IPS-20b (cell line): Measurements from ENCODE around the gene PYGM.
A peak's percentile ranks its signal among the peaks of the same experiment; 100 is the strongest.

Experiments
- H3K27ac ChIP-seq: one replicate; pipeline ENCODE4 v1.5.1; 2013; ENCODE audit warnings: low read length
- H3K27me3 ChIP-seq: 2 replicates; pipeline ENCODE4 v1.6.1; 2013; ENCODE audit warnings: mild to moderate bottlenecking, low read length, inconsistent platforms; ENCODE audit not compliant: insufficient read depth
- H3K36me3 ChIP-seq: 2 replicates; pipeline ENCODE4 v1.6.1; 2013; ENCODE audit warnings: low read depth, mild to moderate bottlenecking, inconsistent platforms, low read length, moderate library complexity; ENCODE audit not compliant: insufficient read depth
- H3K4me1 ChIP-seq: 2 replicates; pipeline ENCODE4 v1.6.1; 2013; ENCODE audit warnings: mild to moderate bottlenecking, control low read depth, inconsistent platforms, low read length, moderate library complexity; ENCODE audit not compliant: insufficient read depth
- H3K4me3 ChIP-seq: 2 replicates; pipeline ENCODE4 v1.5.1; 2013; ENCODE audit warnings: mild to moderate bottlenecking, low read length, inconsistent platforms
- H3K9ac ChIP-seq: 2 replicates; pipeline ENCODE4 v1.6.1; 2013; ENCODE audit warnings: low read depth, mild to moderate bottlenecking, inconsistent platforms, low read length, moderate library complexity
- H3K9me3 ChIP-seq: 2 replicates; pipeline ENCODE4 v1.6.1; 2013; ENCODE audit warnings: mild to moderate bottlenecking, low read depth, low read length, inconsistent platforms; ENCODE audit not compliant: insufficient read depth

Gene PYGM

DNA sequence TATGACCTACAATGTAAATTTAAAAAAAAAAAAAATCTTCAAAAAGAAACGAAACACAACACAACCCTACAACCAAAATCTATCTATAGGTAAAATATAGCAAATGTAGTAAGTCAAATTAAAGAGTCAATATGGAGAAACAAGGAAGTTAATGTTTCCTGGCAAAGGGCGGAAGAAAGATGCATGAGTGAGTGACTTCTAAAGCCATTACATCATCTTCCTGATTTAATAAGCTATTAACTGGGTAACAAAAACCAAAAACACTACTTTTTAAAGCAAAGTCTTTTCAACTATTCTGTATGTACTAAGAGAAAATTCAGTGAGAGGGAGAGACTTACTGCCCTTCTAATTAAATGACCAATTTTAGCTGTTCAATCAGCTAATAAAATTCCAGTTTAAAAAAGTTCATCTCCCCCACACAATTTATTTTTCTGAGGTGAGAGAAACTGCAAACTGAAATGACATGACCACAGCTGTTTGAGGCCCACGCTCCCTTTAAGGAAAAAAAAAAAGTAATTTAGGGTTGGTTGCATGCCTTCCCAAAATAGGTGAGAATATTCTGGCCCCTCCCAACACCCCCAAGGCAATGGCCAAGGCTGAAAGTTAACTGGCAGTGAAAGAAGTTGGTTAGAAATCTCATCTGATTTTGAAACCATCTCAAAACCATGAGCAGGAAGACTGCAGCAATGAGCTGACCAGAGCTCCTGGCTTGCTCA lies 12.7 kb upstream of the PYGM start:
- Histone ChIP-seq H3K9ac (no peak overlapping the region), H3K27me3 (no peaks in the 10 kb centered on the region), H3K4me1 (peaks cover 14% of the 10 kb centered on the region), H3K27ac (no peak overlapping the region), H3K36me3 (peaks cover 100% of the 10 kb centered on the region), H3K4me3 (no peak overlapping the region), H3K9me3 (no peaks in the 10 kb centered on the region)

DNA sequence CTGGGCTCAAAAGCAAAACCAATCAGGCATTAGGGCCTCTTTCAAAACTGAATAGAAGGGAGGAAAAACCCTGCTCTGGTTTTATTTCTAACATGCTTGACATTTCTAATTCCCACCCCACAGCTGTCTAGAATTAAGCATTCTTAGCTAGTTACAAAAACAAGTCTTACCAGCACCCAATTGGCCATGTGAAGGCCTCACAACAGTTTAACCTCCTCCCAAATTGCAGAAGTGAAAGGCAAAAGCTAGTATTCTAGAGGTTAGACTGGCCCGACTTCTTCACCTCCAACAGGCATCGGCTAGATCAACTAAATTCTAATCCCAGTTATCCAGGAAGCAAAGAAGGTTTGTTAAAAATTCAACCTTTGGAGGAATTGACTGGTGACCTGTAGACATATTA lies 12.1 kb upstream of the PYGM start:
- H3K27me3 ChIP-seq = no peaks in the 10 kb centered on the region
- H3K9ac ChIP-seq = no peak overlapping the region
- H3K4me3 ChIP-seq = no peak overlapping the region
- H3K36me3 ChIP-seq = peaks cover 100% of the 10 kb centered on the region
- no peaks in the 10 kb centered on the region for H3K9me3 ChIP-seq
- H3K4me1 ChIP-seq = peaks cover 12% of the 10 kb centered on the region
- no peak overlapping the region for H3K27ac ChIP-seq

DNA sequence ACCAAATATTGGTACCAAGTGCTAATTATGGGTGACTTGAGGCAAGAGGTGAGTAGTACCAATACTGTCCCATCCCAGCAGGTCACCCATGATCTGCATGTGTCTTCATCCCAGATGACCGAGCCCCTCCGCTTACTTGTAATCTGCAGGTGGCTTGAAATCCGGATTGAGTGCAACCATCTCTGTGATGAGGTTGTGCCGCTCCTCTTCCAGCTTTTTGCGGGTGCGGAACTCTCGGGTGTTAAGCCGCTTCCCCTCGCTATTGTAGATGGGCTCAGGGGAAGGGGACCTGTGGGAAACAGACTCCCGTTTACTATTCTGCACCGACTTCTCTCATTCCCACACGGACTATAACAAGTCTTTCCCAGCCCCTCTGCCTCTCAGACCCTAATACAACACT lies 10.3 kb upstream of the PYGM start:
- Histone ChIP-seq H3K4me1 (0 out of 2 replicates have a peak, but pooled peaks cover 3% of the 10 kb centered on the region), H3K9ac (no peak overlapping the region), H3K9me3 (no peaks in the 10 kb centered on the region), H3K27ac (no peak overlapping the region), H3K27me3 (no peaks in the 10 kb centered on the region), H3K4me3 (no peak overlapping the region), H3K36me3 (peaks cover 96% of the 10 kb centered on the region)

DNA sequence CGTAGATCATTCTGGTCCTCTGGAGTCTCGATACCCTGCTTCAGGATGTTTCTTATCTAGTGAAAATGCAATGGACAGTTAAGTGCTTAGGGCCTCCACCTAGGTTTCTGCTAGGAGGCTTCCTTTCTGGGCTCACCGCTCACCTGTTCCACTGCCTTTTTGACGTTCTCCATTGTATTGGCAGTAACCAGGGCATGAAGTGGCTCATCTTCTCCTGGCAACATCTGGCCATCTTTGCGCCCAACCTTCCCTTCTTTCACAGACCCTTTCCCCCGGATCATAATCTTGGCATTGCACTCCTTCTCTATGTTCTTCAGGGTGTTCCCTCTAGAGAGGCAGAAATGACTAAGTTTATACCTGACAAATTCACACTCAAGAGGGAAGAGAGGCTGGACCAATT lies 9.5 kb upstream of the PYGM start:
- H3K27ac ChIP-seq = no peak overlapping the region
- H3K4me1 ChIP-seq = peaks cover 11% of the 10 kb centered on the region; the same call in 1 of the 2 replicates
- peaks cover 96% of the 10 kb centered on the region for H3K36me3 ChIP-seq
- H3K4me3 ChIP-seq = no peak overlapping the region
- H3K27me3 ChIP-seq = no peaks in the 10 kb centered on the region
- H3K9me3 ChIP-seq = no peaks in the 10 kb centered on the region
- H3K9ac ChIP-seq = no peak overlapping the region

DNA sequence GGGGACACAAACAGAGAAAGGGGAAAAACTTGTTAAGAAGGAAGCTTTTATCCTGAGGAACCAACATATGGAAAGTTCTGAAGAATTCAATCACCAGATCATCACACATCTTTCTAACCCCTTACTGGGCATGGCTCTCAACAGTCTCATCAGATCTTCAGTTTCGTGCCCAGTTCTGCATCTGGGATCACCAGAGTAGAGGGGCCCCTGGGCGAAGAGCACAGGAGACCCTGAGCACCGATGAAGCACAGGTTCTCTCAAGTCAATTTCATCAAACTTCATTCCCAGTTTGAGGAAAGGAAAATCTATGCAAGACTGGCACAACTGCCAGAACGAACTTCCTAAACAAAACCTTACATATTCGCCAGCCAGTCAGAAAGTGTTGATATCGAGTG lies 8.5 kb upstream of the PYGM start:
- peaks cover 21% of the 10 kb centered on the region; the same call in 1 of the 2 replicates for H3K4me1 ChIP-seq
- no peaks in the 10 kb centered on the region for H3K27me3 ChIP-seq
- H3K27ac ChIP-seq = no peak overlapping the region

DNA sequence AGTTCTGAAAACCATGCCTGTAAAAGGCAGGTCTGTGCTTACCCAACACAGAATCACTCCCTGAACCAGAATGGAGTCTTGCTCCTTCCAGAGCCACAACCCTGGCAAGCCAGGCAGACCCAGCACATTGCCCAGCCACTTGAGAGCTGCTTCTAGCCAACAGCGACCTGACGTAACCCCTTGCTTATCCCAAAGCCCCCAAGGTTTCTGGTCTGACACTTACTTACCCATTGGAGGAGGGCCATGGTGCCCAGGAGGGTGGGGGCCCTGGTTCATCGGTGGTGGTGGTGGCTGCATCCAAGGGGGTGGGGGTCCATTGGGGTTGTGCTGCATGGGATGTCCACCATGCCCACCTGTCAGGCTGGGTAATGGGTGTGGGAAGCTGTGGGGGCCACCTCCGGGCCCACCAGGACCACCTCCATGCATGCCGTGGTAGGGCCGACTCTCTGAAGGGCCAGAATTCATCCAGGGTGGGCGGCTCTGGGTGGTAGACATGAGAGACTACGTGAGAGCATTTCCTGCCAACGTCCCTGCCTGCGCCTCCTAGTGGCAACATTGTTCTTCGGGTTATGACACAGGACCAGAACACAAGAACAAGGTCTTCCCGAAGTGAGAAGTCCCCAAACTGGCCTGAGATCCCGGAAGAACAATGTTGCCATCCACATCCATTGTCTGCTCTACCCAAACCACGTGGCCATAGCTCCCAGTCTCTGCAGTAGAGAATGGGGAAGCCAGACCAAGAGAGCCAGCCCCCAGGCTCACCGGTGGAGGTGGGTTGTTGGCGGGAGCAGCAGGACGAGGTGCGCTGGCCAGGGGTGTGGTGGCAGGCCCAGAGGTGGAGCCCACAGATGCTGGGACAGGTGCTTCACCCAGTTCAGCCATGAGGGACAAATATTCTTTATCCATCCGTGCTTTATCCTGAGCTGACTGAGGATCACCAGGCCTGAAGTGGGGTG lies 7.8 kb upstream of the PYGM start:
- Histone ChIP-seq H3K4me1 (peaks cover 21% of the 10 kb centered on the region; the same call in 1 of the 2 replicates), H3K36me3 (peaks cover 88% of the 10 kb centered on the region), H3K9me3 (no peaks in the 10 kb centered on the region), H3K9ac (no peak overlapping the region), H3K4me3 (no peak overlapping the region), H3K27ac (peak overlapping the region; percentile 13), H3K27me3 (no peaks in the 10 kb centered on the region)

More for the DNA sequence above, 8.5 kb upstream of the PYGM start:
- H3K9ac ChIP-seq = no peak overlapping the region
- H3K36me3 ChIP-seq = peaks cover 95% of the 10 kb centered on the region
- no peak overlapping the region for H3K4me3 ChIP-seq
- H3K9me3 ChIP-seq = no peaks in the 10 kb centered on the region

DNA sequence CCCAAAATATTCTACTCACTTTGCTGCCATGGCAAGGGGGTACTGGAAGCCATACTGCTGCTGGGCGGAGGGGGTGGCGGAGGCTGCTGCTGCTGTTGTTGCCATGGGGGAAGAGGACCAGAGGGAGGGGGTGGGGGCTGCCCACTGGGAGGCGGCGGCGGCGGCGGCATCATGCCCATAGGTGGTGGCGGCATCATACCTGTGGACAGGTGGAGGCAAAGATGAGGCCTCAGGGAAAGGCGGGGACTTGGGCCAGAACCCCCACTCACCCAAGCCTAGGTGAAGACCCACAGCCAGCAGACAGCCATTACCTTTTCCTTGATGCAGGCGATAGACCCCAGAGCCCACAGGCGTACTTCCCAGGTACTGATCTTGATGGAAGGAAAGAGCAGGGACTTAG lies 7.1 kb upstream of the PYGM start:
- Histone ChIP-seq H3K9ac (no peak overlapping the region), H3K4me3 (no peak overlapping the region), H3K9me3 (no peaks in the 10 kb centered on the region), H3K27me3 (no peaks in the 10 kb centered on the region), H3K4me1 (peaks cover 28% of the 10 kb centered on the region; the same call in 1 of the 2 replicates), H3K36me3 (peaks cover 85% of the 10 kb centered on the region), H3K27ac (peak overlapping the region; percentile 13)

DNA sequence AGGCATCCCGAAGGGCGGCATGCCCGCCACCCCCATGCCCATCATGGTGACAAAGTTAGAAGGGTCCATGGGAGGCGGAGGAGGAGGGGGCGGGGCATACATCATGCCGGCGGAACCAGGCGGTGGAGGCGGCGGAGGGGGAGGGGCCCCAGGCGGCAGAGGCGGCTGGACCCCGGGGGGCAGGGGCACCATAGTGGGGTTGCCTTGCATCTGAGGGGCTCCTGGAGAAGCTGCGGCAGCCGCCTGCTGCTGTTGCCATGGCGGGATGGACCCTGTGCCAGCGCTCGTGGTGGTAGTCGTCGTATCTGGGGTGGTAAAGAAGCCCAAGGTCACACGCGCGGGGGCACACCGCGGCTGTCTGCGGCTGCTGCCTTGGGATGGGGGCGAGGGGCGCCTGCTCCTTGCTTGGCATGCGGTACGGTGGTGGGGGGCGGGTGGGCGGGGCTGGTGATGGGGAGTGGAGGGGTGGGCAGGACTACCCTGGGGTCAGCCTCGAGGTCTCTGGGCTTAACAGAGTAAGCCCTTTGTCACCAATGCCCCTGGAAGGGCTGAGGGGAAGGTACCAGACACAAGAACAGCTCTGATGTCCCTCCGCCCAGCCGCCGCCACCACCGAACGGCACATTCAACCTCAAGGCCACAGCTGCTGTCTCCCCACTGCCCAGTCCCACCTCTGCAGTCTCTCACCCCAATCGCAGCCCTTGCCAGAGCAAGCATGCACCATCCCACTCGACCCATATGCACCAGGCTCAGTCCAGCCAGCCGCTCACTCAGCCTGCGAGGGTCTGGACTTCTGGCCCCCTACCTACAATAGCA lies 6.3 kb upstream of the PYGM start:
- H3K27me3 ChIP-seq = no peaks in the 10 kb centered on the region
- H3K9ac ChIP-seq = no peak overlapping the region
- no peak overlapping the region for H3K4me3 ChIP-seq
- H3K36me3 ChIP-seq = peaks cover 77% of the 10 kb centered on the region
- H3K4me1 ChIP-seq = peaks cover 32% of the 10 kb centered on the region; the same call in 1 of the 2 replicates
- no peak overlapping the region for H3K27ac ChIP-seq
- no peaks in the 10 kb centered on the region for H3K9me3 ChIP-seq

DNA sequence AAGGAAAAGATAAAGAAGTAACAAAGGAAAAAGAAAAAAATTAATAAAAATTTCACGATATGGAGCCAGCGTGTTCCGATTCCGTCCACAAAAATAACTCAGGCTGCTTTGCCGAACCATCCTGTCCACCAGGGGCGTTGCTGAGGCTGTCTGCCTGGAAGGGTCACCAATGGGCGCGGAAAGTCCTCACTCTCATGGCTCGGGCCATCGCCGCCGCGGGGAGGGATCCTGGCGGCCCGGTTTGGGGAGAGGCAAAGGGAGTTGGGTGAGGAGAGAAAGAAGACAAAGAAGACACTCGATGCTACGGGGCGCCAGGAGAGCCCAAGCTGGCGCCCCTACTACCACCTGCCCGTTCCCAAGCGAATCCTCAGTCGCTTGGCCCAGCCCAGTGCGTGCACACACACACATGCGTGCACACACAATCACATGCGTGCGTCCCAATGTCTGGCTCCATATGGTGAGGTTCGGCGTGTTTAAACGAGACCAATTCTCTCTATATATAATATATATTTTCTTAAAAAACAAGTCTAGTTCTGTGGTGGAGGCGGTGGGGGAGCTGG lies 5.6 kb upstream of the PYGM start:
- Histone ChIP-seq H3K4me1 (peaks cover 39% of the 10 kb centered on the region; the same call in 1 of the 2 replicates), H3K27ac (peak overlapping the region; percentile 23), H3K36me3 (peaks cover 75% of the 10 kb centered on the region), H3K9me3 (no peaks in the 10 kb centered on the region), H3K4me3 (no peak overlapping the region), H3K27me3 (no peaks in the 10 kb centered on the region), H3K9ac (no peak overlapping the region)

DNA sequence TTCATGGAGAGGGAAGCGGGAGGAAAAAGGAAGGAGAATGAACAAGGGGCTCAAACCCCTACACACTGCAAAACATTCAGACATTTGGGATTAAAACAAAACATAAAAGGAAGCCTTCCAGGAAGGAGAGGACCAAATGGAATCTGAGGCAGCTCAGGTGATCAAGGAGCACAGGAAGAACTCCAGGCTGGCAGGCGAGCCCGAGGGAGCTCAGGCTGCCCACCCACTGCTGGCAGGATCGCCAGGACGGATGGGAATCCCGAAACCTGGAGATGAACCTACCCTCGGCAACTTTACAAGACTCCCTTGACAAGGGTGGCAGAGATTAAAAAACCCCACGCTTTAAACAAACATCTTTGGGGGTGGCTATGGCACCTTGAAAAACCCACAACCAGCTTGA lies 5.0 kb upstream of the PYGM start:
- no peak overlapping the region; the same call in 1 of the 2 replicates for H3K9ac ChIP-seq
- H3K4me1 ChIP-seq = peaks cover 42% of the 10 kb centered on the region; the same call in 1 of the 2 replicates
- peak overlapping the region; percentile 23 for H3K27ac ChIP-seq
- no peaks in the 10 kb centered on the region for H3K9me3 ChIP-seq
- no peak overlapping the region for H3K4me3 ChIP-seq
- H3K27me3 ChIP-seq = no peaks in the 10 kb centered on the region
- peaks cover 68% of the 10 kb centered on the region for H3K36me3 ChIP-seq
